IMR-90 (cell line): ENCODE data around the gene PIP4K2A.

Experiments used
- CTCF ChIP-seq: conservative IDR thresholded peaks from 2 replicates; pipeline ENCODE4 v1.5.1; 2012; ENCODE audit warnings: mild to moderate bottlenecking, low read depth, low read length, improper control_type of control experiment
- MXI1 ChIP-seq: IDR thresholded peaks from 2 replicates; pipeline ENCODE4 v1.6.1; 2012; ENCODE audit warnings: low read depth, mild to moderate bottlenecking, low read length, moderate library complexity, borderline replicate concordance

GRCh38 chr10:22501863-22502262 lies 212.5 kb downstream of the PIP4K2A start:
- TF ChIP-seq CTCF (no peak), MXI1 (no peak)
